HG02870 (cell line): Measurements from ENCODE around the gene CCNI.

Source experiments
- ATAC-seq: cut with Tn5 transposase; IDR thresholded peaks from one replicate; pipeline ENCODE4 v1.9.1; 2021; ENCODE audit warnings: mild to moderate bottlenecking, moderate library complexity; ENCODE audit not compliant: unreplicated experiment

Gene CCNI

GRCh38 chr4:77007358-77008230, 68.2 kb downstream of the CCNI start:
- ATAC-seq = peak; percentile 95

- peak; percentile 7 for ATAC-seq
Observed at GRCh38 chr4:77006753-77007353, 68.9 kb downstream of the CCNI start.

GRCh38 chr4:77003400-77003799, 72.4 kb downstream of the CCNI start:
- no peak for ATAC-seq

- ATAC-seq = no peak
Observed at GRCh38 chr4:77002321-77003107, 73.3 kb downstream of the CCNI start.

- ATAC-seq = no peak
Observed at GRCh38 chr4:77001907-77002306, 73.9 kb downstream of the CCNI start.

GRCh38 chr4:76998251-76998901, 77.4 kb downstream of the CCNI start:
- ATAC-seq = no peak

- no peak for ATAC-seq
Observed at GRCh38 chr4:76997532-76997931, 78.3 kb downstream of the CCNI start.
